IPS-18a (cell line): Measurements from ENCODE around the gene KDM3B.
"Not testable (repeated sequence)": the region's sequence is repeated elsewhere in the genome, so short reads cannot be mapped to it uniquely, and the experiment has no call there.

Source experiments
- H3K27ac ChIP-seq: one replicate; pipeline ENCODE4 v1.5.1; 2013; ENCODE audit warnings: low read length
- H3K27me3 ChIP-seq: one replicate; pipeline ENCODE4 v1.6.1; 2013; ENCODE audit warnings: mild to moderate bottlenecking, low read length; ENCODE audit not compliant: control insufficient read depth, insufficient read depth
- H3K36me3 ChIP-seq: one replicate; pipeline ENCODE4 v1.6.1; 2013; ENCODE audit warnings: low read depth, low read length; ENCODE audit not compliant: control insufficient read depth
- H3K4me1 ChIP-seq: one replicate; pipeline ENCODE4 v1.6.1; 2013; ENCODE audit warnings: low read depth, low read length; ENCODE audit not compliant: control insufficient read depth
- H3K4me3 ChIP-seq: one replicate; pipeline ENCODE4 v1.5.1; 2013; ENCODE audit warnings: low read length
- H3K9ac ChIP-seq: one replicate; pipeline ENCODE4 v1.6.1; 2013; ENCODE audit warnings: mild to moderate bottlenecking, low read length, moderate library complexity
- H3K9me3 ChIP-seq: one replicate; pipeline ENCODE4 v1.6.1; 2013; ENCODE audit warnings: low read depth, low read length; ENCODE audit not compliant: control insufficient read depth

Gene KDM3B

GRCh38 chr5:138370537-138370936 is 18.1 kb downstream of the KDM3B start:
- Histone ChIP-seq H3K36me3 (peaks cover 7% of the 10 kb centered on the region), H3K9me3 (no peaks in the 10 kb centered on the region), H3K4me3 (no peak overlapping the region), H3K9ac (no peak overlapping the region), H3K4me1 (no peaks in the 10 kb centered on the region), H3K27me3 (no peaks in the 10 kb centered on the region), H3K27ac (no peak overlapping the region)

GRCh38 chr5:138371454-138371853 is 19.0 kb downstream of the KDM3B start:
- Histone ChIP-seq H3K4me3 (no peak overlapping the region), H3K9me3 (no peaks in the 10 kb centered on the region), H3K36me3 (peaks cover 7% of the 10 kb centered on the region), H3K27ac (no peak overlapping the region), H3K9ac (no peak overlapping the region), H3K27me3 (no peaks in the 10 kb centered on the region), H3K4me1 (no peaks in the 10 kb centered on the region)

GRCh38 chr5:138372225-138372624 is 19.7 kb downstream of the KDM3B start:
- no peaks in the 10 kb centered on the region for H3K27me3 ChIP-seq
- H3K4me1 ChIP-seq, result no peaks in the 10 kb centered on the region
- H3K27ac ChIP-seq, result no peak overlapping the region
- no peaks in the 10 kb centered on the region for H3K9me3 ChIP-seq
- H3K36me3 ChIP-seq, result peaks cover 14% of the 10 kb centered on the region
- no peak overlapping the region for H3K4me3 ChIP-seq
- H3K9ac ChIP-seq, result no peak overlapping the region

- H3K9me3 ChIP-seq, result no peaks in the 10 kb centered on the region
- peaks cover 18% of the 10 kb centered on the region for H3K36me3 ChIP-seq
- H3K4me1 ChIP-seq, result no peaks in the 10 kb centered on the region
- no peak overlapping the region for H3K4me3 ChIP-seq
- H3K9ac ChIP-seq, result no peak overlapping the region
- H3K27me3 ChIP-seq, result no peaks in the 10 kb centered on the region
- no peak overlapping the region for H3K27ac ChIP-seq
These were observed 20.2 kb downstream of the KDM3B start for GRCh38 chr5:138372653-138373052.

GRCh38 chr5:138382347-138382746 is 29.9 kb downstream of the KDM3B start:
- Histone ChIP-seq H3K9ac (no peak overlapping the region), H3K27me3 (no peaks in the 10 kb centered on the region), H3K36me3 (peaks cover 49% of the 10 kb centered on the region), H3K4me3 (no peak overlapping the region), H3K27ac (no peak overlapping the region), H3K4me1 (no peaks in the 10 kb centered on the region), H3K9me3 (no peaks in the 10 kb centered on the region)

- Histone ChIP-seq H3K4me1 (no peaks in the 10 kb centered on the region), H3K4me3 (no peak overlapping the region), H3K9ac (no peak overlapping the region), H3K9me3 (no peaks in the 10 kb centered on the region), H3K27me3 (no peaks in the 10 kb centered on the region), H3K36me3 (peaks cover 33% of the 10 kb centered on the region), H3K27ac (no peak overlapping the region)
These were observed 33.2 kb downstream of the KDM3B start for GRCh38 chr5:138385660-138386059.

GRCh38 chr5:138386290-138386689 is 33.8 kb downstream of the KDM3B start:
- no peak overlapping the region for H3K4me3 ChIP-seq
- H3K36me3 ChIP-seq, result peaks cover 36% of the 10 kb centered on the region
- H3K9ac ChIP-seq, result no peak overlapping the region
- H3K27ac ChIP-seq, result no peak overlapping the region
- no peaks in the 10 kb centered on the region for H3K9me3 ChIP-seq
- H3K27me3 ChIP-seq, result no peaks in the 10 kb centered on the region
- H3K4me1 ChIP-seq, result no peaks in the 10 kb centered on the region

- Histone ChIP-seq H3K27me3 (no peaks in the 10 kb centered on the region), H3K27ac (no peak overlapping the region), H3K4me3 (no peak overlapping the region), H3K9me3 (no peaks in the 10 kb centered on the region), H3K4me1 (no peaks in the 10 kb centered on the region), H3K9ac (no peak overlapping the region), H3K36me3 (peaks cover 52% of the 10 kb centered on the region)
These were observed 36.8 kb downstream of the KDM3B start for GRCh38 chr5:138389332-138389731.

- not testable (repeated sequence) for H3K4me1 ChIP-seq, H3K27ac ChIP-seq, H3K27me3 ChIP-seq, H3K4me3 ChIP-seq, H3K9ac ChIP-seq, H3K9me3 ChIP-seq
- peaks cover 58% of the 10 kb centered on the region for H3K36me3 ChIP-seq
These were observed 37.4 kb downstream of the KDM3B start for GRCh38 chr5:138389911-138390310.

GRCh38 chr5:138391859-138392386 is 39.4 kb downstream of the KDM3B start:
- H3K36me3 ChIP-seq, result peaks cover 43% of the 10 kb centered on the region
- H3K4me3 ChIP-seq, result no peak overlapping the region
- H3K9me3 ChIP-seq, result no peaks in the 10 kb centered on the region
- H3K27ac ChIP-seq, result no peak overlapping the region
- H3K27me3 ChIP-seq, result no peaks in the 10 kb centered on the region
- H3K9ac ChIP-seq, result no peak overlapping the region
- no peaks in the 10 kb centered on the region for H3K4me1 ChIP-seq

GRCh38 chr5:138402640-138403039 is 50.2 kb downstream of the KDM3B start:
- no peak overlapping the region for H3K9ac ChIP-seq
- no peaks in the 10 kb centered on the region for H3K4me1 ChIP-seq
- H3K27ac ChIP-seq, result no peak overlapping the region
- H3K9me3 ChIP-seq, result no peaks in the 10 kb centered on the region
- peaks cover 54% of the 10 kb centered on the region for H3K36me3 ChIP-seq
- no peaks in the 10 kb centered on the region for H3K27me3 ChIP-seq
- no peak overlapping the region for H3K4me3 ChIP-seq

GRCh38 chr5:138408023-138408422 is 55.5 kb downstream of the KDM3B start:
- Histone ChIP-seq H3K4me1 (no peaks in the 10 kb centered on the region), H3K9me3 (no peaks in the 10 kb centered on the region), H3K27me3 (no peaks in the 10 kb centered on the region), H3K4me3 (no peak overlapping the region), H3K27ac (no peak overlapping the region), H3K9ac (no peak overlapping the region), H3K36me3 (peaks cover 26% of the 10 kb centered on the region)
